Calu3 (cell line): ENCODE data around the gene GLIPR1. TPM values are rescaled to one million over a fixed set of nuclear protein-coding genes. Genes with fewer than 3 reads are reported as not detected.
"Not testable (repeated sequence)": the region's sequence is repeated elsewhere in the genome, so short reads cannot be mapped to it uniquely, and the experiment has no call there.

Source experiments
- BruUV-seq: library from RNA; stranded (reverse); fragments of 400-500 nt; replicated peaks from 2 replicates; lab custom pipeline; 2021; lab: Mats Ljungman, UMichigan
- CTCF ChIA-PET: fragments of 300-600 bp; sonication (Branson Sonifier 250); formaldehyde crosslinking; loops from one replicate; lab custom pipeline; 2022; ENCODE audit warnings: antibody characterized with exemption; lab: Charles Lee
- DNase-seq: peaks from one replicate; pipeline ENCODE4 v3.0.0; 2022
- H3K27ac Mint-ChIP-seq: one replicate; pipeline ENCODE4 v1.8.0; 2022; ENCODE audit warnings: mixed read lengths; ENCODE audit not compliant: unreplicated experiment
- H3K27me3 Mint-ChIP-seq: one replicate; pipeline ENCODE4 v1.8.0; 2022; ENCODE audit warnings: mixed read lengths; ENCODE audit not compliant: unreplicated experiment
- H3K36me3 Mint-ChIP-seq: one replicate; pipeline ENCODE4 v1.8.0; 2022; ENCODE audit warnings: mild to moderate bottlenecking, moderate library complexity, mixed read lengths; ENCODE audit not compliant: insufficient read depth, unreplicated experiment
- H3K4me1 Mint-ChIP-seq: one replicate; pipeline ENCODE4 v1.8.0; 2022; ENCODE audit warnings: mild to moderate bottlenecking, low read depth, mixed read lengths; ENCODE audit not compliant: unreplicated experiment
- H3K4me3 Mint-ChIP-seq: one replicate; pipeline ENCODE4 v1.8.0; 2022; ENCODE audit warnings: mild to moderate bottlenecking, low read depth, moderate library complexity, mixed read lengths; ENCODE audit not compliant: unreplicated experiment
- H3K9me3 Mint-ChIP-seq: one replicate; pipeline ENCODE4 v1.8.0; 2022; ENCODE audit warnings: low read depth, mixed read lengths; ENCODE audit not compliant: unreplicated experiment
- CTCF ChIP-seq: fragments of 200-600 bp; IDR thresholded peaks from one replicate; pipeline ENCODE4 v1.8.0; 2022; ENCODE audit warnings: antibody characterized with exemption; ENCODE audit not compliant: unreplicated experiment
- intact Hi-C: fragments of 100-400 bp; cut with micrococcal nuclease; formaldehyde crosslinking; loops from one replicate; pipeline ENCODE4 v1.10.0; 2022; ENCODE audit not compliant: unreplicated experiment
- total RNA-seq: library from RNA; stranded (reverse); gene quantifications from 2 replicates; pipeline ENCODE4 v1.2.3, GENCODE V29; 2022

The GLIPR1 gene
- total RNA-seq, 1 experiment from 2014 or later, result 38.5 TPM

- intact Hi-C loops, result no loop called here
- Mint-ChIP-seq H3K27ac (no peak overlapping the region), H3K27me3 (no peaks in the 10 kb centered on the region), H3K4me3 (no peak overlapping the region), H3K36me3 (peaks cover 4% of the 10 kb centered on the region), H3K4me1 (peaks cover 26% of the 10 kb centered on the region), H3K9me3 (no peaks in the 10 kb centered on the region)
- CTCF ChIA-PET, result interaction anchor here (0.7 to 1.1 kb wide), 4 partner anchors 28 to 1700 kb away, joined by 3 to 6 read pairs (median 5); partner anchors contain the start of gene GLIPR1
- no TSS peak for BruUV-seq
- DNase-seq, result no peak
- TF ChIP-seq CTCF, result no peak
These were observed 27.8 kb upstream of the GLIPR1 start for GRCh38 chr12:75452675-75453330.

- no peak overlapping the region for H3K4me3 Mint-ChIP-seq
- BruUV-seq, result no TSS peak
These were observed 24.7 kb upstream of the GLIPR1 start for GRCh38 chr12:75455839-75456238.

DNA sequence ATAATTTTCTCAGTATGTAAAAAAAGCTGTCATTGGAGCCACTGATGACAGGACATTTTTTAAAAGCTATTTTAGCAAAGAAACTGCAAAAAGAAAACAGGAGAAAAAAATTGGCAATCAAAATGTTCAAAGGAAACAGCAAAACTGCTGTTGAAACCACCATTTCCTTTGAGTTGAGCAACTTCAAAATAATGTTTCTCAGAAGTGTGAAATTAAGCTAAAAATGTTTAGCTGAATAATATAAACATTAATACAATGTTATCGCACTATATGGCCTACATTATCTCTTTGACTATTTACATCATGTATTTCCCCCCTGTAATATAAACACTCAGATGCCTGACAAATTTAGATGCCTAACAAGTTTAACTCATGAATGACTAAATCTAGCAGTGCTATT, 23.4 kb upstream of the GLIPR1 start:
- Mint-ChIP-seq H3K9me3 (no peaks in the 10 kb centered on the region), H3K36me3 (peaks cover 10% of the 10 kb centered on the region), H3K27ac (peak overlapping the region; percentile 86), H3K27me3 (no peaks in the 10 kb centered on the region), H3K4me3 (no peak overlapping the region), H3K4me1 (peaks cover 56% of the 10 kb centered on the region)
- no peak for DNase-seq
- no peak for TF ChIP-seq CTCF
- intact Hi-C loops, result no loop called here
- no TSS peak for BruUV-seq
- CTCF ChIA-PET, result no interaction called here

More at GRCh38 chr12:75455839-75456238, 24.7 kb upstream of the GLIPR1 start:
- no peak for DNase-seq
- Mint-ChIP-seq H3K36me3 (peaks cover 10% of the 10 kb centered on the region), H3K27me3 (no peaks in the 10 kb centered on the region), H3K9me3 (no peaks in the 10 kb centered on the region), H3K4me1 (peaks cover 53% of the 10 kb centered on the region), H3K27ac (no peak overlapping the region)
- intact Hi-C loops, result no loop called here
- TF ChIP-seq CTCF, result no peak
- CTCF ChIA-PET, result interaction anchor here (1.0 to 2.4 kb wide), 2 partner anchors 25 to 65 kb away, joined by 5 to 6 read pairs; partner anchors contain the start of genes GLIPR1 and GLIPR1L2

- intact Hi-C loops, result loop anchor here (2.0 kb wide), 1 partner anchor 23 kb away; the partner anchor contains the start of gene GLIPR1
- Mint-ChIP-seq H3K27ac (peak overlapping the region; percentile 86), H3K4me3 (peak overlapping the region; percentile 25), H3K36me3 (peaks cover 10% of the 10 kb centered on the region), H3K4me1 (peaks cover 56% of the 10 kb centered on the region)
- DNase-seq, result peak; percentile 89
- CTCF ChIA-PET, BruUV-seq, H3K9me3 Mint-ChIP-seq, H3K27me3 Mint-ChIP-seq: not testable (repeated sequence)
These were observed 22.7 kb upstream of the GLIPR1 start for GRCh38 chr12:75457866-75458265.

- no TSS peak for BruUV-seq
These were observed 20.8 kb upstream of the GLIPR1 start for GRCh38 chr12:75459755-75460154.

More at GRCh38 chr12:75459755-75460154, 20.8 kb upstream of the GLIPR1 start:
- H3K4me3 Mint-ChIP-seq, result no peak overlapping the region
- H3K36me3 Mint-ChIP-seq, result peaks cover 10% of the 10 kb centered on the region
- DNase-seq, result no peak
- peaks cover 2% of the 10 kb centered on the region for H3K9me3 Mint-ChIP-seq
- H3K4me1 Mint-ChIP-seq, result peaks cover 49% of the 10 kb centered on the region
- peak overlapping the region; percentile 50 for H3K27ac Mint-ChIP-seq
- CTCF ChIA-PET, result interaction anchor here (1.1 to 1.6 kb wide), 3 partner anchors 21 to 69 kb away, joined by 3 to 7 read pairs (median 3); partner anchors contain the start of genes GLIPR1 and GLIPR1L2
- intact Hi-C loops, result loop anchor here (2.0 kb wide), 1 partner anchor 21 kb away; the partner anchor contains the start of gene GLIPR1
- no peaks in the 10 kb centered on the region for H3K27me3 Mint-ChIP-seq
- TF ChIP-seq CTCF, result no peak
